Endometrial microvascular endothelial cells (primary cell): ENCODE results near the gene SELENOM. TPM values are rescaled to one million over a fixed set of nuclear protein-coding genes. Genes with fewer than 3 reads are reported as not detected.
"Not testable (repeated sequence)": the region's sequence is repeated elsewhere in the genome, so short reads cannot be mapped to it uniquely, and the experiment has no call there.

Experiments
- in situ Hi-C: cut with HindIII; loops from 2 replicates; pipeline ENCODE4 v1.10.0; 2017; ENCODE audit warnings: low sequenced_read_pairs, low pct_unique_long_range_greater_than_20kb; ENCODE audit errors: inconsistent ontology term
- total RNA-seq: library from RNA; depleted of rRNA; stranded (reverse); fragments of >200 nt; gene quantifications from one replicate; pipeline ENCODE4 v1.2.3, GENCODE V29; 2015; ENCODE audit errors: inconsistent ontology term

Gene SELENOM
- total RNA-seq, 1 donor from 2014 or later, result 57.1 TPM

DNA sequence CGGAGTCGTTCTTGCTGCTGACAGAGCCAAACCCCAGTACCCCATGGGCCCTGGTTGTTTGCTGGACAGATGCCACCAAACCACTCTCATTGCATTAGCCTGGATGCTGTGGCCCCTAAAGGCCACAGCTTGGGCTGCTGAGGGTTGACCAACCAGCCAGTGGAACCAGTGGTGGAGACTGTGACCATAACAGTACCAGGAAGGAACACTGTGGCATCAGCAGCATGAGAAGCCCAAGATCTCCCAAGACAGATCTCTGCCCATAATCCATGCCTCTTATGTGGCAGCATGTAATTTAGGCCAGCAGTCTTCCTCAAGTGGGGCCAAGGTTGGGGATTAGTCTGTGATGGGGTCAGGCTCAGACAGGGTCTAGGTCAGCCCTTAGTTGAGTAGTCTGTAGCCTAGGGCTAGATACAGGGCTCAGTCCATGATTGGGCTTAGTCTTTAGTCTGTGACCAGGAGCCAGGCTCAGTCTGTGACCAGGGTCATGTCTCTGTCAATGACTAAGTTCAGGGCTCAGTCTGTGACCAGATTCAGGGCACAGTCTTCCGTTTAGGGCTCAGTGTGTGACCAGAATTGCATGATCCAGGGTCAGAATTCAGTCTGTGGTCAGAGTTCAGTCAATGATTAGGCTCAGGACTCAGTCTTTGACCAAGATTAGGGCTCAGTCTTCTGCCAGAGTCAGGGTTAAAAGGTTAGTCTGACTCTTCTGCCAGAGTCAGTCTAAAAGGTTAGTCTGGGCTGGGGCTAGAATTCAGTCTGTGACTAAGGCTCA lies 10.9 kb upstream of the SELENOM start:
- in situ Hi-C loops, result no loop called here

DNA sequence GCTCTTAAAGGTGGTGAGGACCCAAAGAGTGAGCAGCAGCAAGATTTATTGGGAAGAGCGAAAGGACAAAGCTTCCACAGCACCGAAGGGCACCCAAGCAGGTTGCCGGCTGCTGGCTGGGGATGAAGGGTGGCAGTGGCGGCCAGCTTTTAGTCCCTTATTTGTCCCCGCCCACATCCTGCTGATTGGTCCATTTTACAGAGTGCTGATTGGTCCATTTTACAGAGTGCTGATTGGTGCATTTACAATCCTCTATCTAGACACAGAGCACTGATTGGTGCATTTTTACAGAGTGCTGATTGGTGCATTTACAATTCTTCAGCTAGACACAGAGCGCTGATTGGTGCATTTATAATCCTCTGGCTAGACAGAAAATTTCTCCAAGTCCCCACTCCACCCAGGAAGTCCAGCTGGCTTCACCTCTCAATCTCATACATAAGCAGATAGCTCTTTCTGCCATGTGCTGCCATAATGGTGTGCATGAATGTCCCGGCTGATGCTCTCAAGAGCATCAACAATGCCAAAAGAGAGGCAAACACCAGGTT lies 5.3 kb upstream of the SELENOM start:
- in situ Hi-C loops, result not testable (repeated sequence)

DNA sequence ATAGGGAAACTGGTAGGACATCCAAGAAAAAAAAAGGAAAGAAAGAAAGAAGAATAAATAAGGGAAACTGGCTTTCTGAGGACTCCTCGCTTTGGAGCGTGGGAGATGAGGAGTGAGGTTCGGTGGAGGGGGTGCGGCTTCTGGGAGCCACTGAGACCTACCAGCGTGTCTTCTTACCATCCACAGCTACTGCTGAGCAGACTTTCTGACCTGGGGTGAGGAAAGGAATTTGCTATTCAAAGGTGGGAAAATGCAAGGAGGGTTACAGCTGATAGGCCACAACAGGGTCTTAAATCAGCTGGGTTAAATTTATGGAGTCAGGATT lies 488 bp upstream of the SELENOM start:
- in situ Hi-C loops, result no loop called here

DNA sequence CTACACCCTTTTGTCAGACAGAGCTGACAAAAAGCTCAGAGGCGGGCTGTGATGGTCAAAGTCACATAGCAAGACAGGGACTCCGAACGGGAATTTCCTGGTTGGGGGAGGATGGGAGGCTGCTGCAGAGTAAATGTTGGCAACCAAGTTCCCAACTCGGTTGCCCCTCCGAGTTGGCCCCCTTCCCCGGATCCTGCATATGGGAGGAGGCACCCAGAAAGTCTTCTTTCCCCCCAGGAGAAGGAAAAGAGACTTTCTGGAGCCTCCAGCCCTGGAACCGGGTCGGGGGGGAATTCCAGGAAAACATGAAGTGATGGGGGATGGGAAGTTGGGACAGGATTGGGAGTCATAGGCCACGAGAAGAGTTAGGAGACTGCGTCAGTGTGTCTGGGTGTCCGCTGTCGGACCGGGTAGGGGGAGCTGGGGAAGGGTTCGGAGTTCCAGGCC lies 614 bp downstream of the SELENOM start:
- in situ Hi-C loops, result no loop called here

DNA sequence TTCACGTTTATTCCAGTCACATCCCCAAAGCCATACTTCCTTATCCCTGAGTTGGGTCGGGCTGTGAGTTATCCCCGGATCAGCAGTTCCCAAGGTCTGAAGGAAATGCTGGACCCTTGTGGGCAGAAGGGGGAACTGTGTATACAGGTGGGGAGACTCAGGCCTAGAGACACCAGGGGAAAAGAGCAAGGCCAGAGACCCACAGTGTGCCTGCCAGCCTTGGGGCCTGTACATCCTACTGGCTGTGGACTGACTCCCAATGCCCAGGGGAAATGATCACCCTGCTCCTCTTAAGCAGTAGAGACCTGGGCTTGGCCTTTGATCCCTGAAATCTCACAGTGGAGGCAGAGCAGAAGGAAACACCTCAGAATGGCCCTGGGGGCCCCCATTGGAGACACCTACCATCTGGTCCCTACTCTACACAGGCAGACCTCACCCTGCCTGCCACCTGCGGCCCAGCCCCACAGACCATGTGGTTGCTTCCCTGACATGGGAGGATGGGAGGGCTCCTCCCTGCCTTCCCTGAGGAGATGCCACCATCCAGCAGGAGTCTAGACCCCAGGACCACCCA lies 1.3 kb downstream of the SELENOM start:
- in situ Hi-C loops, result no loop called here

DNA sequence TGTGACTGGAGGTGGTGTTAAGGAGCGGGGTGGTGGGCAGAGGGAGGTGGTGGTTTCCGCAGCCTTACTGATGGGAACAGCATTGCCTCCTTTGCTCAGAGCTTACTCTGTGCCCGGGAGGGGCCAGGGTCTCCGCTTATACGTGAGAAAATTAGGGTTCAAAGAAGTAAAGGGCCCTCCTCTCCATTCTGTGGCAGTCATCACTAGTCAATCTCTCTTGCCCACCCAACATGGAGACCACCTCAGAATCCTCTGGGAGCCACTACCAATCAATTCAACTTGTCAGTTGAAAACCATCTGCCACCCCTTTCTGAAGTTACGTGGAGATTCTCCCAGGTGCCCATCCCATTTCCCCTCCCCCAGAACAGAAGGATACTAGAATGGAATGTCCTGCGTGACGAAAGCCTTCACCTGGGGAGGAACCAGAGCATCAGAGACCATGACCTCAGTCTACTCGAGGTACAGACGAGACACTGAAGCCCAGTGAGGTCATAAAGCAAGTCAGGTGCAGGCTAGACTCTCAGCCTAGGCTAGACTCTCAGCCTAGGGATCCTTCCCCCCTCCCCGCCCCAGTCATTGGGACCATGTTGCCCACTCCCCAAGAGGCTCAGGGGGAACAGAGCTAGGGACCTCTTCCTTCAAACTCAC lies 2.0 kb downstream of the SELENOM start:
- in situ Hi-C loops, result no loop called here

DNA sequence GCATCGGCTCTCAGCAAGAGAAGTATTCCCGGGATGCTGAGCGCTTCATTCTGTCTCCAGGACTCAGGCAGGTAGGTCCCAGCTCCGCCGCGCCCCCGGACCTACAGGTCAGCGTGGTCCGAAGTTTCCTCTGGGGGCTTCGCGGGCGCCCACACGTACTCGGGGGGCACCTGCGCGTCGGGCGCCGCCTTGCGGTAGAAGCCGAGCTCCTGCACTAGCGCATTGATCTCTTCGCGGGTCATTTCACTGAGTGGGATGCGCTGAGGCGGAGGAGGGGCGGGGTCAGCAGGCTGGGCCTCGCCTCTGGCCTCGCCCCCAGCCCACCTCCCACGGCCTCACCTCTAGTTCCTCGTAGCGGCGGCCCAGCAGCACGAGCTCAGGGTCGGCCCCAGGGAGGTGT lies 2.5 kb downstream of the SELENOM start:
- in situ Hi-C loops, result no loop called here

DNA sequence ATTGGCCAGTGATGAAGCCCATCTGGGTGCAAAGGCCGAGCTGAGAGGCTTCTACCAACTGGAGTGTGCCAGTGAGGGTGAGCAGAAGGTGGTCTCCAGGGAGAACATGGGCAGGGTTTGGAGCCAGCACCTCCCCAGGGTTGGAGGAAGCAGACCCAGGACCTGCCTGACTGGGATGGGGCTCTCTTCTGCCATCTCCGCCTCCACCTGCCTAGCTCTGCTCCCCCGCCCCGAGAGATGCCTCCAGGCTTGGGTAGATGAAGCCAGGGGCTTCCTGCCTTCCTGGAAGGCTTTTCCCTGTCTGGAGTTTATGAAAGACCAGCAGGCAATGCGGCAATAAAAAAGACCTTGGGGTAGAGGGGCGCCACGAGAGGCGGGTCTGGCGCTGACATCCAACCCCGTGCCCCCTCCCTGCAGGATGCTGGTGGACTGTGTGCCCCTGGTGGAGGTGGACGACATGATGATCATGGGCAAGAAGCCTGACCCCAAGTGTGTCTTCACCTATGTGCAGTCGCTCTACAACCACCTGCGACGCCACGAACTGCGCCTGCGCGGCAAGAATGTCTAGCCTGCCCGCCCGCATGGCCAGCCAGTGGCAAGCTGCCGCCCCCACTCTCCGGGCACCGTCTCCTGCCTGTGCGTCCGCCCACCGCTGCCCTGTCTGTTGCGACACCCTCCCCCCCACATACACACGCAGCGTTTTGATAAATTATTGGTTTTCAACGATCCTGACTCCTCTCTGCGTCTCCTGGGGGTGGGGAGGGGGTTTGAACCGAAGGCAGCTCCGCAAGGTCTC lies 3.3 kb downstream of the SELENOM start:
- in situ Hi-C loops, result no loop called here

DNA sequence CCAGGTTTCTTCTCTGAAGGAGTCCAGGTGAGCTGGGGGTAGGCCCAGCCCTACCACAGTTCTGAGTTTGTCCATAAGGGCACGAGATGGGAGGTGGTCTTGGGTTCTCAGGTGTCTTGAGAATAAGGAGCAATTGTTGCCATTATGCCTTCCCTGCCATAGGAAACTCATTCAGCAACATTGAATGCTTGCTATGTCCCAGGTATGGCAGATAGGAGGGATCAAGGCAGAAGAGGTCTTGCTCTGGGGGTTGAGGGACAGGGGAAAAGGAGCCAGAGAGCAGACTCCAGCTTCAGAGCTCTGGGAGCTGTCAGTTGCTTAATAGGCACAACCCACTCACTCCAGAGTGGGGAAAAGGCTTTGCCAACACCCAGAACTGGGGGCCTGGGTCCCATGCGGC lies 4.3 kb downstream of the SELENOM start:
- in situ Hi-C loops, result no loop called here

DNA sequence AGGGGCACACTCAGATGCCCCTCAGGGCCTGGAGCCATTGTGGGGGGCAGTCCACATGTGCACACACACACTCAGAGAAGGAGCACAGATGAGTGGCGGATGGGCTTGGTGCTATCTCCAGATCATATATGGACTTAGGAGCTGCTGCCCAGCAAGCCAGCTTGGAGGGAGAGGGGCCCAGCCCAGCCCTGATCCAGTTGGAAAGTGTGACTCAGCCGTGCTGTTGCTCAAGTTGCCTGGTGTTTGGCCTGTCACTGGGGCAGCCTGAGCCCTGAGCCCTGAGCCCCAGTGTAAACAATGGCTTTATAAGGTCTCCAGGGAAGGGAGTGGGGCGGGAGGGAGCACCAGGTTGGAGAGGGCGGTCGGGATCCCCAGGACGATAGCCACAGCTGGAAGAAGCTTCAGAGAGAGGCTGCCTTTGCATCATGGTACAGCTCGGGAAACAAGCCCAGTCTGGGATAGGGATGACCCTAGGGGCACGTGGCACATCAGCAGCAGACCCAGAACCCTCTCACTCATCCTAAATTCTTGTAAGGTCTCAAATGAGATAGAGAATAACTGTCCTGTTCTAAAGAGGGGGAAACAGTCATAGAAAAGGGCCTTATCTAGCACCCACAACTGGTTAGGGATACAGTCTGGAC lies 4.8 kb downstream of the SELENOM start:
- in situ Hi-C loops, result no loop called here

DNA sequence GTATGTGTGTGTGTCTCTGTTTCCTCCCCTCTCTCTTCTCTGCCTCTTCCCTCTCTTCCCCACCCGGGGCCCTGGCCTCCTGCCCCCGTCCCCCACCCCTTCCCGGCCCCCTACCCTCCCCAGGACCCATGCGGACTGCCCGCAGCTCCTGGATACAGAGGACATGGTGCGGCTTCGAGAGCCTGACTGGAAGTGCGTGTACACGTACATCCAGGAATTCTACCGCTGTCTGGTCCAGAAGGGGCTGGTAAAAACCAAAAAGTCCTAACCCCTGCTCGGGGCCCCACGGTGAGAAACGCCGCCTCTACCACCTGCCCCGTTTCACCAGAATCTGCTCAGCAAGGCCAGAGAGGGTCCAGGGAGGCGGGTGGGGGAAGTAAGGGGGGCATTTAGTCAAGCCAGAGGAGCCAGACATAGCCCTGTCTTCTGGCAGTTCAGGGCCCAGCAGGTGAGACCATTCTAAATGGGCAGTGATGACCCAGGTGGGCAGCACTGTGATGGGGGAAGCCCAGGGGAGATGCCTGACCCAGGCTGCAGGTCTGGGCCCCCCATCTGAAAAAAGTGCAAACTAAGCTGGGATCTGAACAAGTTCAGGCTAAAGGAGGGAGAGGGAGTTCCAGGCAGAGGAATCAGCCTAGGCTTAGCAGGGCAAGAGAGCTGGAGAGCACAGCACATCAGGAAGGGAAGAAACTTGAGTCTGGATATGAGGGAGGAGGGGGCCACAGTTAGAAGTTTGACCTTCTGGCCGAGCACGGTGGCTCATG lies 6.4 kb downstream of the SELENOM start:
- in situ Hi-C loops, result no loop called here

DNA sequence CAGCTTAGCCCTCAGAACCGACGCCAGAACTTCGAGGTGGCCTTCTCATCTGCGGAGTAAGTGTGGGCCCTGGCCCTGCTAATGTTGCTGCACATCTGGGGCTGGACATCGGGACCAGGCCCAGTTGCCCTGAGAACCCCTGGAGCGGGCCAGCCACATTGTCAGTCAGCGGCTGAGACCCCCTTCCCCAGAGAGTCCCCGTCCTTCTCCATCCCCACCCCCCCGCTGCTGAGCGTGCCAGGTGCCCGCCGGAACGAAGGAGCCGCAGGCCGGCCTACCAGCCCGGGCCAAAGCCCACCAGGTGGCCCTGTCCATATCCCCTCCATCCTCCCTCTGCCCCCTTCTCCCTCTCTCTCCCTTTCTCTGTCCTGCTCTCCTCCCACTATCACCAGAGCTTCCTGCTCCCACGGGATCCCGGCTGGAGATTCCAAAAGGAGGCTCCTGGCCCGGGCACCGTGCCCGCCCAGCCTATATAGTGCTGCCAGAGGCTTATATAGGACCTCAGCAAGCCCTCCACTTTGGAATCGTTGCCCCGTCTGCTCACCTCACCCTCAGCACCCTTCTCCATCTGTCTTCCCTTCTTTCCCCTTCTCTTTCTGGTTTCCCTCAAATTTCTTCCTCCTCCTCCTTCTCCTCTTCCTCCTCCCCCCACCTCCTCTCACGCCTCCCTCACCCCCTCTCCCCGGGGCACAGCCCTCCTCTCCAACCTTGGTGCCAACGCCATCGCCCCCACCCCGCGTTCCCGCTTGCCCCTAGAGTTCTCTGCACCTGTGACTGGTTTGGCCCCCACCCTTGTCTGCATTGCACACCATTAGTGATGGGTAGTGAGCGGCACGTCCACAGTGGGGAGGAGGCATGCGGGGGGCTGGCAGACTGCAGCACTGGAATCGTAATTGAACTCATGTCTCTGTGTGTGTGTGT lies 7.3 kb downstream of the SELENOM start:
- in situ Hi-C loops, result no loop called here

DNA sequence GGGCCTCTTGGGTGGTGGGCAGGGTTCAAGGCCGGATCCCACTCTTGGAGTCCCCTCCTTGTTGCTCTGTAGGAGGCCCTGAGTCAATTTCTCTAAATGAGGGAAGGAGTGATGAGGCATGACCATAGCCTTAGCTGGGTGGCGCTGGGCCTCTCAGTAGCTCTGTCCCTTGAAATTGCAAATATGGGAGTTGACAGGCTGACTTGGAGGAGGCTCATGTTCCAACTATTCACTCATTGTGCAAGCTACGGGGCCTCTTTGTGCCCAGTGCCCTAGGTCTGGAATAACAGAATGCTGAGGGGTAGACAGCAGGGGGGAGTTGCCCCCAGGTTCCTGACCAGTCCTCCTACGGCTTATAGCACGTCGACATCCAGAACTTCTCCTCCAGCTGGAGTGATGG lies 8.0 kb downstream of the SELENOM start:
- in situ Hi-C loops, result no loop called here

DNA sequence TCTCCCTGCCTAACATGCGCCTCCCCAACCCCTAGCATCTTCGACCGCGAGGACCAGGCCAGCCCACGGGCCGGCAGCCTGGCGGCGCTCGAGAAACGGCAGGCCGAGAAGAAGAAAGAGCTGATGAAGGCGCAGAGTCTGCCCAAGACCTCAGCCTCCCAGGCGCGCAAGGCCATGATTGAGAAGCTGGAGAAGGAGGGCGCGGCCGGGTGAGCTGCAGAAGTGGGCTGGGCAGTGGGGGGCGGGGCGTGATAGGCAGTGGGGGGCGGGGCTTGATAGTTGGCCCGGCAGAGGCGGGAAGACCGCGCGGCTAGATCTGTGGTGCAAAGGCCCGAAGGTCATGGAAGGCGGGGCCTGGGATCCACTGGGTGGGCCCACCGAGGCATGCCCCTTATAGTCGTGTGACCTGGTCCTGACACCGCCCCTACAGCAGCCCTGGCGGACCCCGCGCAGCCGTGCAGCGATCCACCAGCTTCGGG lies 8.7 kb downstream of the SELENOM start:
- in situ Hi-C loops, result no loop called here

DNA sequence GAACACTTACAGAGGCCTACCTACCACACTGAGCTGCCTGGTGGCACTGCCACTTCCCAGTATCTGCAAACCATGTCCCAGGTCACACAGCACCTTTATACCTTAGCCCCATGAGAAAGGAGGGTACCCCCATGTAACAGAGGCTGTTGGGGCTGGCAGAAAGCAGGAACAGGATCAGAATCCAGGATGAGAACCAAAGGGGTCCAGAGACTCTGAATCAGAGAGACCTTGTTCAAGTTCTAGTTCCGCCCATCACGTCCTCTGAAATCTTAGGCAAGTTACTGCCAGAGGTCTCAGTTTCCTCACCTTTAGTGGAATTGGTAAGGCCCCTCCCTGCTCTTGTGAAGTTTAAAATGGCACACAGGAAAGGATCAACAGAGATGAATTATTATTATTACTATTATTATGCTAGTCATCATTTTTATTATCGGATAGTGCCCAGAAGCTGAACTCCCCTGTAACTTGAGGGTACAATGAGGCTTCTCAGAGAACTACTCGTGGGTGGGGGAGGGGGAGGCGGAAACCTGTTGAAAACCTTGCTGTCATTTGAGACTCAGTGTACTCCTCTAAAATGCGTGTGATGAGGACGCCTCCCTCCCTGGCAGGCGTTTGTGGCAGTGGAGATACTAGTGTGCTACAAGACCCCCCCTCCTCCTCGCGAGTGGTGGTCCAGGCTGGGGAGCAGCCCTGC lies 9.3 kb downstream of the SELENOM start:
- in situ Hi-C loops, result no loop called here

DNA sequence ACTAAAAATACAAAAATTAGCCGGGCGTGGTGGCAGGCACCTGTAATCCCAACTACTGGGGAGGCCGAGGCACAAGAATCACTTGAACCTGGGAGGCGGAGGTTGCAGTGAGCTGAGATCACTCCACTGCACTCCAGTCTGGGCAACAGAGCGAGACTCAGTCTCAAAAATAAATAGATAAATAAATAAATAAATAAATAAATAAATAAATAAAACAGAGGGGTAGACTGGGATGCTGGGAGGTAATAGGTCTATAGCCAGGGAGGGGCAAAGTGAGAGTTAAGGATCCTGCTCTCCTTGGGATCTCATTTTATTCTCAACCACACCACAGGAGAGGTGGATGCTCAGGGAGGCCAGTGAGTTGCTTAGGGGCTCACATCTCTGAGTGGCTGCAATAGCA lies 9.8 kb downstream of the SELENOM start:
- in situ Hi-C loops, result not testable (repeated sequence)
